Ascending aorta (tissue), 2 donors: ENCODE data around the gene GSTM1. TPM values are rescaled to one million over a fixed set of nuclear protein-coding genes. Genes with fewer than 3 reads are reported as not detected.
"Not testable (repeated sequence)": the region's sequence is repeated elsewhere in the genome, so short reads cannot be mapped to it uniquely, and the experiment has no call there.

Experiments used
- DNase-seq, 2 donors: peaks; one replicate each; pipeline ENCODE4 v3.0.0-alpha.2; 2019; ENCODE audit warnings: low spot score in 2 of 2
- H3K27ac ChIP-seq, 2 donors: fragments of 200-600 bp; sonication (generic); one replicate each; pipeline ENCODE4 v1.5.1; 2016 to 2017; ENCODE audit warnings: mild to moderate bottlenecking in 1 of 2
- H3K27me3 ChIP-seq: fragments of 200-600 bp; sonication (generic); one replicate; pipeline ENCODE4 v1.5.1; 2017
- H3K36me3 ChIP-seq, 2 donors: fragments of 200-600 bp; sonication (generic); one replicate each; pipeline ENCODE4 v1.5.1; 2016
- H3K4me1 ChIP-seq, 2 donors: fragments of 200-600 bp; sonication (generic); one replicate each; pipeline ENCODE4 v1.5.1; 2016 to 2017; ENCODE audit warnings: mild to moderate bottlenecking in 1 of 2
- H3K4me3 ChIP-seq, 2 donors: fragments of 200-600 bp; sonication (generic); one replicate each; pipeline ENCODE4 v1.5.1; 2016 to 2017; ENCODE audit warnings: mild to moderate bottlenecking in 1 of 2
- H3K9me3 ChIP-seq, 2 donors: fragments of 200-600 bp; sonication (generic); one replicate each; pipeline ENCODE4 v1.5.1; 2016
- CTCF ChIP-seq, 3 experiments: fragments of 200-600 bp in 2 of 3; fragments of 450-650 bp in 1 of 3; sonication (generic) in 2 of 3; IDR thresholded peaks; one replicate each; pipeline ENCODE4 v1.5.1; 2016 to 2019; ENCODE audit warnings: antibody characterized with exemption in 3 of 3, mild to moderate bottlenecking in 1 of 3, moderate library complexity in 1 of 3
- intact Hi-C: fragments of 100-400 bp; cut with DNase I; formaldehyde crosslinking; loops from one replicate; pipeline ENCODE4 v1.15.1; 2023
- total RNA-seq: library from RNA; depleted of rRNA; stranded (reverse); fragments of >200 nt; gene quantifications from one replicate; pipeline ENCODE4 v1.1.0, GENCODE V29; 2016

The GSTM1 gene
- total RNA-seq, 1 donor from 2014 or later: 89.4 TPM

- intact Hi-C loops: loop anchor here (5.0 kb wide), 1 partner anchor 48 kb away; no protein-coding TSS in a partner anchor
- no peak for DNase-seq
- H3K27me3 ChIP-seq: no peaks in the 10 kb centered on the region
- no peak for TF ChIP-seq CTCF (IDR thresholded peaks at IDR 0.05)
- H3K4me1 ChIP-seq: no peaks in the 10 kb centered on the region
- no peak overlapping the region for H3K4me3 ChIP-seq
- H3K9me3 ChIP-seq: no peaks in the 10 kb centered on the region
- H3K36me3 ChIP-seq: no peaks in the 10 kb centered on the region
- no peak overlapping the region for H3K27ac ChIP-seq
These were observed 2.3 kb downstream of the GSTM1 start for GRCh38 chr1:109689844-109690405.

- H3K4me1 ChIP-seq: no peaks in the 10 kb centered on the region
- TF ChIP-seq CTCF (IDR thresholded peaks at IDR 0.05): no peak
- no peaks in the 10 kb centered on the region for H3K36me3 ChIP-seq
- H3K9me3 ChIP-seq: no peaks in the 10 kb centered on the region
- no peak overlapping the region for H3K27ac ChIP-seq
- no peaks in the 10 kb centered on the region for H3K27me3 ChIP-seq
- no peak overlapping the region for H3K4me3 ChIP-seq
- intact Hi-C loops: no loop called here
- DNase-seq: no peak
These were observed 4.1 kb downstream of the GSTM1 start for GRCh38 chr1:109691759-109692158.

GRCh38 chr1:109694400-109694799, 6.8 kb downstream of the GSTM1 start:
- H3K4me1 ChIP-seq, DNase-seq, intact Hi-C loops: not testable (repeated sequence)

GRCh38 chr1:109695138-109695537, 7.5 kb downstream of the GSTM1 start:
- H3K27ac ChIP-seq, H3K4me3 ChIP-seq, intact Hi-C loops, H3K27me3 ChIP-seq, H3K4me1 ChIP-seq, DNase-seq, H3K9me3 ChIP-seq, H3K36me3 ChIP-seq: not testable (repeated sequence)

More at GRCh38 chr1:109694400-109694799, 6.8 kb downstream of the GSTM1 start:
- H3K27me3 ChIP-seq, H3K36me3 ChIP-seq, H3K27ac ChIP-seq, H3K9me3 ChIP-seq, H3K4me3 ChIP-seq: not testable (repeated sequence)

- H3K27me3 ChIP-seq: no peaks in the 10 kb centered on the region
- H3K4me3 ChIP-seq: no peak overlapping the region
- DNase-seq: no peak
- intact Hi-C loops: no loop called here
- H3K36me3 ChIP-seq: no peaks in the 10 kb centered on the region
- H3K9me3 ChIP-seq: no peaks in the 10 kb centered on the region
- H3K4me1 ChIP-seq: no peaks in the 10 kb centered on the region
- TF ChIP-seq CTCF (IDR thresholded peaks at IDR 0.05): no peak
- H3K27ac ChIP-seq: no peak overlapping the region
These were observed 9.4 kb downstream of the GSTM1 start for GRCh38 chr1:109697066-109697465.

- H3K9me3 ChIP-seq, H3K4me3 ChIP-seq, H3K27ac ChIP-seq, H3K4me1 ChIP-seq, H3K36me3 ChIP-seq, intact Hi-C loops, H3K27me3 ChIP-seq, DNase-seq: not testable (repeated sequence)
These were observed 10.2 kb downstream of the GSTM1 start for GRCh38 chr1:109697861-109698260.

- H3K9me3 ChIP-seq, H3K27ac ChIP-seq, H3K27me3 ChIP-seq, intact Hi-C loops, H3K36me3 ChIP-seq, DNase-seq, H3K4me3 ChIP-seq, H3K4me1 ChIP-seq: not testable (repeated sequence)
These were observed 15.3 kb downstream of the GSTM1 start for GRCh38 chr1:109702940-109703339.

- Histone ChIP-seq H3K36me3 (no peaks in the 10 kb centered on the region), H3K27me3 (no peaks in the 10 kb centered on the region), H3K9me3 (no peaks in the 10 kb centered on the region), H3K27ac (no peak overlapping the region), H3K4me1 (no peaks in the 10 kb centered on the region), H3K4me3 (no peak overlapping the region)
- intact Hi-C loops: no loop called here
- no peak for TF ChIP-seq CTCF (IDR thresholded peaks at IDR 0.05)
- DNase-seq: no peak
These were observed 16.6 kb downstream of the GSTM1 start for GRCh38 chr1:109704173-109704572.
